ENCODE data around the gene PLCG2.

PLCG2 gene

DNA sequence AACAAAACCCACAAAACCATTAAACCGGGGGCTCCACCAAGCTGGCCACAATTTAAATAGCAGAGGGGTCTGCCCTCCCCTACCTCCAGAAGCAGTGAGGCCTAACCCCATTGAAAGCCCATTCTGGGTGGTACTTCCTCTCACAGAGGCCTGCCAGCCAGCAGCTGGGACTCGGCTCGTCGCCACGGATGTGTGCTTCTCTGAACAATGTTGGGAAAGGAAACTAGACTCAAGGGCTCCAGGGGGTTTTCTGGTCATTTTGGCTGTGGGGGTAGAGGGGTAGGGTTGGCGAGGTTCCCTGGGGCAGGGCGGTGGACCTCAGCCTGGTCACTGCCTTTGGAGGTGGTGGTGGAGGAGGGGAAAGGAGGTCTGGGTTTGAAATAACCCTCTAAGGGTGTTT lies 4.7 kb upstream of the PLCG2 start:
- peak overlapping the region; percentile 57 for H3K4me2 ChIP-seq (ENCODE audit: low read length)
- peak overlapping the region; percentile 19; the same call in 1 of the 2 replicates for H3K9ac ChIP-seq (ENCODE audit: low read length)
- TF ChIP-seq, protein P1, sequence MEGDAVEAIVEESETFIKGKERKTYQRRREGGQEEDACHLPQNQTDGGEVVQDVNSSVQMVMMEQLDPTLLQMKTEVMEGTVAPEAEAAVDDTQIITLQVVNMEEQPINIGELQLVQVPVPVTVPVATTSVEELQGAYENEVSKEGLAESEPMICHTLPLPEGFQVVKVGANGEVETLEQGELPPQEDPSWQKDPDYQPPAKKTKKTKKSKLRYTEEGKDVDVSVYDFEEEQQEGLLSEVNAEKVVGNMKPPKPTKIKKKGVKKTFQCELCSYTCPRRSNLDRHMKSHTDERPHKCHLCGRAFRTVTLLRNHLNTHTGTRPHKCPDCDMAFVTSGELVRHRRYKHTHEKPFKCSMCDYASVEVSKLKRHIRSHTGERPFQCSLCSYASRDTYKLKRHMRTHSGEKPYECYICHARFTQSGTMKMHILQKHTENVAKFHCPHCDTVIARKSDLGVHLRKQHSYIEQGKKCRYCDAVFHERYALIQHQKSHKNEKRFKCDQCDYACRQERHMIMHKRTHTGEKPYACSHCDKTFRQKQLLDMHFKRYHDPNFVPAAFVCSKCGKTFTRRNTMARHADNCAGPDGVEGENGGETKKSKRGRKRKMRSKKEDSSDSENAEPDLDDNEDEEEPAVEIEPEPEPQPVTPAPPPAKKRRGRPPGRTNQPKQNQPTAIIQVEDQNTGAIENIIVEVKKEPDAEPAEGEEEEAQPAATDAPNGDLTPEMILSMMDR (IDR thresholded peaks at IDR 0.05; ENCODE audit: low read depth, low read length), result no peak
- TF ChIP-seq EZH2phosphoT487 (IDR thresholded peaks at IDR 0.05; ENCODE audit: low read depth), result peak; percentile 41; the same call in 1 of the 2 replicates
- H3K4me3 ChIP-seq (ENCODE audit: low read length), result peak overlapping the region; percentile 22; the same call in 1 of the 2 replicates
- H4K20me1 ChIP-seq (ENCODE audit: insufficient read depth, low read length), result no peaks in the 10 kb centered on the region
- peaks cover 62% of the 10 kb centered on the region for H3K4me1 ChIP-seq (ENCODE audit: low read length)
- H2AFZ ChIP-seq (ENCODE audit: low read depth, low read length), result no peak overlapping the region
- peaks cover 13% of the 10 kb centered on the region for H3K27me3 ChIP-seq (ENCODE audit: low read depth, low read length)
- 0 out of 2 replicates have a peak overlapping the region, but pooled peaks have one; percentile 18 for H3K27ac ChIP-seq (ENCODE audit: low read length)
- H3K36me3 ChIP-seq (replicated peaks; ENCODE audit: low read depth, low read length), result no peaks in the 10 kb centered on the region
- no peaks in the 10 kb centered on the region for H3K9me3 ChIP-seq (ENCODE audit: insufficient read depth, low read length)
- peaks cover 2% of the 10 kb centered on the region for H3K79me2 ChIP-seq (ENCODE audit: low read length)

DNA sequence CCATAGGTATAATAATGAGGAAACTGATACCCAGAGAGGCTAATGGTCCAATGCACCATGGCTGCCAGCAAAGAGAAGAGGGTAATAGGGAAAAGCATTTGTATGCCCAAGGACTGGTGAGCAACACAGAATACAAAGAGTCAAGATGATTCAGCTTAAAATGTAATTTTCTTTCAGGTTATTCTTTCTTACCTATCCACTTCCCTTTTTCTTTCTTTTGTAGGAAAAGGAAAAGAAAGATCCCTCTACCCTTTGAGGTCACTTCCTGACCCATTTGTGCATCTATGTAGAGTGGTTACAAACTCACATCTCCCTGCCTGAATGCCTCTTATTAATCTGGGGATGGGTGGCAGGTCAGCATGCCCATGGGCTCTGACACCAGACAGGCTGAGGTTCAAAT lies 3.5 kb upstream of the PLCG2 start:
- H2AFZ ChIP-seq (ENCODE audit: low read depth, low read length), result no peak overlapping the region
- H3K79me2 ChIP-seq (ENCODE audit: low read length), result peaks cover 14% of the 10 kb centered on the region
- peaks cover 60% of the 10 kb centered on the region for H3K4me1 ChIP-seq (ENCODE audit: low read length)
- no peak overlapping the region for H3K4me3 ChIP-seq (ENCODE audit: low read length)
- H3K4me2 ChIP-seq (ENCODE audit: low read length), result no peak overlapping the region
- no peak for TF ChIP-seq EZH2phosphoT487 (IDR thresholded peaks at IDR 0.05; ENCODE audit: low read depth)
- TF ChIP-seq, protein P1 (IDR thresholded peaks at IDR 0.05; ENCODE audit: low read depth, low read length), result no peak
- H3K27me3 ChIP-seq (ENCODE audit: low read depth, low read length), result peaks cover 13% of the 10 kb centered on the region
- no peak overlapping the region for H3K9ac ChIP-seq (ENCODE audit: low read length)
- H4K20me1 ChIP-seq (ENCODE audit: insufficient read depth, low read length), result peaks cover 5% of the 10 kb centered on the region; the same call in 1 of the 2 replicates
- no peaks in the 10 kb centered on the region for H3K9me3 ChIP-seq (ENCODE audit: insufficient read depth, low read length)
- H3K27ac ChIP-seq (ENCODE audit: low read length), result no peak overlapping the region
- peaks cover 4% of the 10 kb centered on the region for H3K36me3 ChIP-seq (replicated peaks; ENCODE audit: low read depth, low read length)

DNA sequence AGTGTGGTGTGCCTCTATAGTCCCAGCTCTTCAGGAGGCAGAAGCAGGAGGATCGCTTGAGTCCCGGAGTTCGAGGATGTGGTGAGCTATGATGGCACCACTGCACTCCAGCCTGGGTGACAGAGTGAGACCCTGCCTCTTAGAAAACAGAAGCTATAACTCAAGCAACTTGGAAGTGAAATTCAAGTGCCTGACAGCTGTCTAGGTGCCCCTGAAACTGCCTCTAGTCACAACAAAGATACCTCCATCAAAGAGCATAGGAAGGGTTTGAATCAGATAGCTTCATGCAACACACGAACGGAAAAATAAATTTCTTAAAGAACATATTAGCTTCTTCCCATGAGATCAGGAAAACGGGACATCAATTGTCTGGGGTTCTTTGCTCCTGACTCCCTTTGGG lies 860 bp upstream of the PLCG2 start:
- H3K4me2 ChIP-seq (ENCODE audit: low read length), result peak overlapping the region; percentile 94
- peaks cover 19% of the 10 kb centered on the region for H3K36me3 ChIP-seq (replicated peaks; ENCODE audit: low read depth, low read length)
- no peak overlapping the region for H3K27ac ChIP-seq (ENCODE audit: low read length)
- H2AFZ ChIP-seq (ENCODE audit: low read depth, low read length), result no peak overlapping the region
- H3K9me3 ChIP-seq (ENCODE audit: insufficient read depth, low read length), result no peaks in the 10 kb centered on the region
- H3K27me3 ChIP-seq (ENCODE audit: low read depth, low read length), result no peaks in the 10 kb centered on the region; the same call in 1 of the 2 replicates
- peak overlapping the region; percentile 62 for H3K9ac ChIP-seq (ENCODE audit: low read length)
- peaks cover 26% of the 10 kb centered on the region for H4K20me1 ChIP-seq (ENCODE audit: insufficient read depth, low read length)
- no peak for TF ChIP-seq EZH2phosphoT487 (IDR thresholded peaks at IDR 0.05; ENCODE audit: low read depth)
- TF ChIP-seq, protein P1 (IDR thresholded peaks at IDR 0.05; ENCODE audit: low read depth, low read length), result no peak
- peaks cover 41% of the 10 kb centered on the region for H3K79me2 ChIP-seq (ENCODE audit: low read length)
- peaks cover 68% of the 10 kb centered on the region for H3K4me1 ChIP-seq (ENCODE audit: low read length)
- H3K4me3 ChIP-seq (ENCODE audit: low read length), result peak overlapping the region; percentile 90

DNA sequence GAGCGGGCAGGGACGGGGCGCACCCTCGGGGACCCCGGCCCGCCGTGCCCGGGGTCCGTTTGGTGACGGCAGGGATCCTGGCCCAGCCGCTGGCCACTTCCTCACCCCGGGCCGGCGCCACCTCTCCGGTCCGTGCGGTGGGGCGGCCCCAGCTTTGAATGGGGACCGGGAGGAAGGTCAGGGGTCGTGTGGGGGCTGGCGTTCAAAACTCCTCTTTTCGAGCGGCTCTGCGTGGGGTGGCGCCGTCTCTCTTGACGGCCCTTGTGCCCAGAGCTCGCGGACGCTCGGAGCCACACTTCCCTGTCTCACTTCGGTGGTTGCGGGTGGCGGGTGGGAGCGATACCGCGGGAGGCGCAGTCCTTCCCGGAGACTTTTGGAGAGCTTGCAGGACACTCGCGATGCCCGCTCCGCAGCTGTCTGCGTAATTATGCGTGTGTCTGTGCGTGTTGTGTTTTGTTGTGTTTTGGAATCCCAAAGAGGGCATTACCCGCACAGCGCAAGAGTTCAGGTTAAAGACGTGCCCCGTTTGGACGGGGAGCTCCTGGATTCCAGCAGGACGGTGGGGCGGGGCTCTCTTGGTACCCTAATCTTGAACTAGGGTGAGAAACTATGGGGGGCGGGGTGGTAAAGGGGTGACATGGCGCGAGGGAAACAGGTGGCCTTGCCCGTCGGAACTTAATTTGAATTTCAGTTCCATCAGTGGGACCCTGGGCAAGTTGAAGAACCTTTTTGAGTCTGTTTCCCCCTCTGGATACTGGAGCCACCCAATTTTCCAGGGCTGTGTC lies 637 bp downstream of the PLCG2 start:
- H3K79me2 ChIP-seq (ENCODE audit: low read length), result peaks cover 56% of the 10 kb centered on the region
- peak overlapping the region; percentile 88 for H3K4me2 ChIP-seq (ENCODE audit: low read length)
- peak overlapping the region; percentile 81 for H3K9ac ChIP-seq (ENCODE audit: low read length)
- peak overlapping the region; percentile 49 for H3K27ac ChIP-seq (ENCODE audit: low read length)
- peak overlapping the region; percentile 90 for H3K4me3 ChIP-seq (ENCODE audit: low read length)
- TF ChIP-seq EZH2phosphoT487 (IDR thresholded peaks at IDR 0.05; ENCODE audit: low read depth), result no peak
- TF ChIP-seq, protein P1 (IDR thresholded peaks at IDR 0.05; ENCODE audit: low read depth, low read length), result no peak
- H3K27me3 ChIP-seq (ENCODE audit: low read depth, low read length), result no peaks in the 10 kb centered on the region
- peaks cover 68% of the 10 kb centered on the region for H3K4me1 ChIP-seq (ENCODE audit: low read length)
- no peak overlapping the region for H2AFZ ChIP-seq (ENCODE audit: low read depth, low read length)
- H4K20me1 ChIP-seq (ENCODE audit: insufficient read depth, low read length), result peaks cover 41% of the 10 kb centered on the region
- no peaks in the 10 kb centered on the region for H3K9me3 ChIP-seq (ENCODE audit: insufficient read depth, low read length)
- H3K36me3 ChIP-seq (replicated peaks; ENCODE audit: low read depth, low read length), result peaks cover 19% of the 10 kb centered on the region

Data from OCI-LY3 (cell line).